HEK293T (cell line): ENCODE data around the gene COL27A1.

Source experiments
- CTCF ChIA-PET: fragments of 350-600 bp; formaldehyde crosslinking; extraction: SDS; loops from one replicate; lab custom pipeline; 2021; ENCODE audit warnings: antibody characterized with exemption, inconsistent platforms; lab: Yijun Ruan, JAX
- POLR2A ChIA-PET: fragments of 350-600 bp; formaldehyde crosslinking; extraction: SDS; loops from one replicate; lab custom pipeline; 2020; ENCODE audit warnings: antibody characterized with exemption, inconsistent platforms; lab: Yijun Ruan, JAX
- DNase-seq: peaks from one replicate; pipeline ENCODE4 v3.0.0; 2012; ENCODE audit warnings: mixed read lengths; ENCODE audit errors: extremely low spot score
- ARNT ChIP-seq: fragments of 450-650 bp; IDR thresholded peaks from 2 replicates; pipeline ENCODE4 v1.6.1; 2017; ENCODE audit warnings: mild to moderate bottlenecking
- BHLHE40 ChIP-seq: fragments of 450-650 bp; IDR thresholded peaks from 2 replicates; pipeline ENCODE4 v1.6.1; 2016; ENCODE audit warnings: mild to moderate bottlenecking, moderate library complexity, borderline replicate concordance
- CTBP1 ChIP-seq: fragments of 450-650 bp; IDR thresholded peaks from 2 replicates; pipeline ENCODE4 v1.6.1; 2016; ENCODE audit warnings: borderline replicate concordance
- ELF4 ChIP-seq: fragments of 450-650 bp; IDR thresholded peaks from 2 replicates; pipeline ENCODE4 v1.6.1; 2017; ENCODE audit warnings: antibody characterized with exemption
- FOXA1 ChIP-seq: fragments of 450-650 bp; IDR thresholded peaks from 2 replicates; pipeline ENCODE4 v1.6.1; 2016; ENCODE audit warnings: mild to moderate bottlenecking
- FOXK2 ChIP-seq: fragments of 450-650 bp; IDR thresholded peaks from 2 replicates; pipeline ENCODE4 v1.6.1; 2016; ENCODE audit warnings: mild to moderate bottlenecking
- FOXM1 ChIP-seq: fragments of 450-650 bp; IDR thresholded peaks from 2 replicates; pipeline ENCODE4 v1.6.1; 2017; ENCODE audit warnings: mild to moderate bottlenecking, borderline replicate concordance
- HDGF ChIP-seq: fragments of 450-650 bp; IDR thresholded peaks from 2 replicates; pipeline ENCODE4 v1.6.1; 2017; ENCODE audit warnings: antibody characterized with exemption, borderline replicate concordance
- L3MBTL2 ChIP-seq: fragments of 450-650 bp; conservative IDR thresholded peaks from 2 replicates; pipeline ENCODE4 v1.6.1; 2016; ENCODE audit warnings: mild to moderate bottlenecking
- LEF1 ChIP-seq: fragments of 450-650 bp; IDR thresholded peaks from 2 replicates; pipeline ENCODE4 v1.6.1; 2017; ENCODE audit warnings: mild to moderate bottlenecking, borderline replicate concordance
- NFRKB ChIP-seq: fragments of 450-650 bp; IDR thresholded peaks from 2 replicates; pipeline ENCODE4 v1.6.1; 2016; ENCODE audit warnings: mild to moderate bottlenecking, moderate library complexity
- PKNOX1 ChIP-seq: fragments of 450-650 bp; IDR thresholded peaks from 2 replicates; pipeline ENCODE4 v1.6.1; 2016
- SP1 ChIP-seq: fragments of 450-650 bp; IDR thresholded peaks from 2 replicates; pipeline ENCODE4 v1.6.1; 2017
- SUZ12 ChIP-seq: fragments of 450-650 bp; IDR thresholded peaks from 2 replicates; pipeline ENCODE4 v1.6.1; 2016; ENCODE audit warnings: mild to moderate bottlenecking
- TARDBP ChIP-seq: fragments of 450-650 bp; IDR thresholded peaks from 2 replicates; pipeline ENCODE4 v1.6.1; 2016
- ZNF384 ChIP-seq: fragments of 450-650 bp; IDR thresholded peaks from 2 replicates; pipeline ENCODE4 v1.6.1; 2016

COL27A1 gene

GRCh38 chr9:114250235-114250568, 94.9 kb downstream of the COL27A1 start:
- POLR2A ChIA-PET: no interaction called here
- no peak for TF ChIP-seq SP1
- TF ChIP-seq NFRKB: no peak
- TF ChIP-seq CTBP1: no peak
- TF ChIP-seq ELF4: no peak
- no peak for TF ChIP-seq BHLHE40
- TF ChIP-seq FOXK2: no peak
- TF ChIP-seq FOXM1: no peak
- no peak for TF ChIP-seq LEF1
- TF ChIP-seq L3MBTL2: no peak
- no peak for TF ChIP-seq ZNF384
- TF ChIP-seq HDGF: no peak
- TF ChIP-seq FOXA1: no peak
- no peak for TF ChIP-seq ARNT
- no peak for TF ChIP-seq PKNOX1
- no peak for TF ChIP-seq SUZ12
- TF ChIP-seq TARDBP: no peak
- no peak for DNase-seq
- CTCF ChIA-PET: no interaction called here

DNA sequence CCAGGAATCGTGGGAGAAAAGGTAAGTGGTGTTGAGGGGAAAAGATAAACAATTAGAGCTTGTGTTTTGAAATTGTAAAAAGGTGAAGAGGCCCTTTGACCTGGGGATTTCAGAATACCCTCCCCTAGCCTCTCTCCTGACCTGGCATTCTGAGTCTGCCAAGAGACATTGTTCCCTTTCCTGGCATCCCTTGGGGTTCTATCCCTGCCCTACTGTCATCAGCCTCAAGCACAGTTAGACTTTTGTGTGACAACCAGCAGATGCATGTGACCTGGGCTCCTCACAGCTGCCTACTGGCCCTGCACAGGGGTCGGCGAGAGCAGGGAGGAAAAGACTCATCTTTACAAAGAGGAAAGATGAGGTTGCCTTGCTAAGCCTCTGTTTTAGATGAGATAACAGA, 95.3 kb downstream of the COL27A1 start:
- POLR2A ChIA-PET: no interaction called here
- CTCF ChIA-PET: no interaction called here
- DNase-seq: no peak
- TF ChIP-seq ZNF384: no peak
- no peak for TF ChIP-seq PKNOX1
- TF ChIP-seq L3MBTL2: no peak
- TF ChIP-seq NFRKB: no peak
- no peak for TF ChIP-seq ARNT
- TF ChIP-seq SP1: no peak

GRCh38 chr9:114252394-114252793, 97.1 kb downstream of the COL27A1 start:
- DNase-seq: no peak
- POLR2A ChIA-PET: no interaction called here
- TF ChIP-seq FOXA1: no peak
- no peak for TF ChIP-seq ZNF384
- no peak for TF ChIP-seq ELF4
- no peak for TF ChIP-seq CTBP1
- no peak for TF ChIP-seq PKNOX1
- no peak for TF ChIP-seq FOXK2
- no peak for TF ChIP-seq L3MBTL2
- TF ChIP-seq SUZ12: no peak
- no peak for TF ChIP-seq LEF1
- TF ChIP-seq HDGF: no peak
- TF ChIP-seq ARNT: no peak
- CTCF ChIA-PET: no interaction called here

DNA sequence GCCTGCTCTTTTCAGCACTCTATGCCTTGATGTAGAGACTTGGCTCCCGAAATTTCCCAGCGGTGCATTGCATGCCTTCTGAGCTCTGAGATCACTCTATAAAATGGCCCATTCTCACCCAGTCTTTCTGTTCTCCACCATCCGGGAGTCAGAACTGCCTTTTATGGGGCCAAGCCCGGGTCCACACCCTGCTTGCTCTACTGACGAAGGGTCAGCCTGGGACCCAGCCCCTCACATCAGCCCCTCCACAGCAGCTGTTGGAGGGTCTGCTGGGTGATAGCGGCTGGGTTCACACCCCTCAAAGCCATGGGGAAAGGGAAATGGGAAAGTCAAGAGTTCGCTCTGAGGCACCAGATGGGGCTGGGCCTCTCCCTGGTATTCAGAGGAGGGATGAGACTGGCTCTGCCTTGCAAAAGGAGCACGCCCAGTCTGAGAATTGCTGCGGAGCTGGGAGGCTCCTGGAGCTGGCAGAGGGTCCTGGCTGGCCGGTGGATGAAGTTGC, 101.5 kb downstream of the COL27A1 start:
- POLR2A ChIA-PET: no interaction called here

GRCh38 chr9:114258218-114258617, 102.9 kb downstream of the COL27A1 start:
- CTCF ChIA-PET: no interaction called here

More for the DNA sequence above, 101.5 kb downstream of the COL27A1 start:
- CTCF ChIA-PET: interaction anchor here (0.6 kb wide), 1 partner anchor 653 kb away, joined by 3 read pairs; no protein-coding TSS in a partner anchor
- no peak for DNase-seq
- TF ChIP-seq L3MBTL2: no peak

GRCh38 chr9:114258866-114259797, 103.8 kb downstream of the COL27A1 start:
- no peak for DNase-seq
- ChIA-PET CTCF (interaction anchor here (0.7 to 0.9 kb wide), 2 partner anchors 32 to 151 kb away, joined by 3 to 4 read pairs; no protein-coding TSS in a partner anchor), POLR2A (no interaction called here)
- no peak for TF ChIP-seq L3MBTL2
- TF ChIP-seq PKNOX1: no peak
- no peak for TF ChIP-seq FOXK2
- TF ChIP-seq FOXM1: no peak
- TF ChIP-seq BHLHE40: no peak
- TF ChIP-seq ARNT: no peak
- TF ChIP-seq HDGF: no peak
- no peak for TF ChIP-seq FOXA1
- no peak for TF ChIP-seq NFRKB

More at GRCh38 chr9:114258218-114258617, 102.9 kb downstream of the COL27A1 start:
- POLR2A ChIA-PET: no interaction called here
- DNase-seq: no peak
- TF ChIP-seq ZNF384 (no peak), SUZ12 (no peak), SP1 (no peak), ELF4 (no peak), HDGF (no peak), FOXK2 (no peak), BHLHE40 (no peak), FOXA1 (no peak)
